Left ventricle myocardium superior (tissue), 1 donor: Measurements from ENCODE around the gene P2RX6. TPM values are rescaled to one million over a fixed set of nuclear protein-coding genes. Genes with fewer than 3 reads are reported as not detected.

Experiments used
- microRNA-seq: library from miRNA; unstranded; fragments of <30 nt; microRNA quantifications from one replicate; pipeline ENCODE4 v1.2.0, GENCODE V29; 2020; ENCODE audit warnings: borderline number of aligned reads
- total RNA-seq: library from RNA; stranded (reverse); fragmentation: NEBNext Ultra II Directional; extraction: Animal tissue kit (Norgen Biotek cat#: 25700); gene quantifications from one replicate; pipeline ENCODE4 v1.2.1, GENCODE V29; 2021
- donor health status: DM: no; HTN: yes; CAD: no; lungs with severe emphysema.

The P2RX6 gene
- total RNA-seq, 1 donor from 2014 or later = 1.8 TPM

Small RNA genes lying within 50 kb of the gene (microRNA-seq; reads per million reads assigned to microRNA genes)
- gene MIR649 = not detected

Other genes with a start within 250 kb of the P2RX6 start
- gene SERPIND1, start 241.1 kb upstream of the P2RX6 start, total RNA-seq = not detected
- gene PI4KA, start 156.4 kb upstream of the P2RX6 start, total RNA-seq = 46.2 TPM
- gene SNAP29, start 156.2 kb upstream of the P2RX6 start, total RNA-seq = 24.2 TPM
- gene CRKL, start 97.8 kb upstream of the P2RX6 start, total RNA-seq = 54.7 TPM
- 0.52 TPM for gene AIFM3, start 47.9 kb upstream of the P2RX6 start, total RNA-seq
- 24.4 TPM for gene LZTR1, start 32.9 kb upstream of the P2RX6 start, total RNA-seq
- gene THAP7, start 13.0 kb upstream of the P2RX6 start, total RNA-seq = 18.0 TPM
- 0.30 TPM for gene SLC7A4, start 17.4 kb downstream of the P2RX6 start, total RNA-seq
- not detected for gene LRRC74B, start 30.8 kb downstream of the P2RX6 start, total RNA-seq